Osteocyte (in vitro differentiated cells): ENCODE measurements around the gene DCDC2. TPM values are rescaled to one million over a fixed set of nuclear protein-coding genes. Genes with fewer than 3 reads are reported as not detected.
"Not testable (repeated sequence)": the region's sequence is repeated elsewhere in the genome, so short reads cannot be mapped to it uniquely, and the experiment has no call there.

ENCODE experiments used
- DNase-seq: peaks from one replicate; pipeline ENCODE4 v3.0.0; 2021; ENCODE audit warnings: mixed read lengths; ENCODE audit not compliant: unreplicated experiment; ENCODE audit errors: extremely low spot score
- H3K27ac Mint-ChIP-seq: one replicate; pipeline ENCODE4 v1.8.0; 2021; ENCODE audit warnings: mild to moderate bottlenecking, mixed read lengths; ENCODE audit not compliant: unreplicated experiment
- H3K27me3 Mint-ChIP-seq: one replicate; pipeline ENCODE4 v1.8.0; 2021; ENCODE audit warnings: mixed read lengths; ENCODE audit not compliant: unreplicated experiment
- H3K36me3 Mint-ChIP-seq: one replicate; pipeline ENCODE4 v1.8.0; 2021; ENCODE audit warnings: mixed read lengths; ENCODE audit not compliant: unreplicated experiment
- H3K4me1 Mint-ChIP-seq: one replicate; pipeline ENCODE4 v1.8.0; 2021; ENCODE audit warnings: mixed read lengths; ENCODE audit not compliant: unreplicated experiment
- H3K4me3 Mint-ChIP-seq: one replicate; pipeline ENCODE4 v1.8.0; 2021; ENCODE audit warnings: mild to moderate bottlenecking, moderate library complexity, mixed read lengths; ENCODE audit not compliant: unreplicated experiment
- H3K9me3 Mint-ChIP-seq: one replicate; pipeline ENCODE4 v1.8.0; 2021; ENCODE audit warnings: mixed read lengths; ENCODE audit not compliant: unreplicated experiment
- total RNA-seq: library from RNA; stranded (reverse); gene quantifications from 2 replicates; pipeline ENCODE4 v1.2.1, GENCODE V29; 2021
- TF ChIP-seq, protein P1 (sequence below): fragments of 200-600 bp; sonication (generic); IDR thresholded peaks from 2 replicates; pipeline ENCODE4 v1.5.0; 2021; ENCODE audit warnings: antibody characterized with exemption, mild to moderate bottlenecking, moderate library complexity

Gene DCDC2
- total RNA-seq, 1 donor from 2014 or later = 1.0 TPM

DNA sequence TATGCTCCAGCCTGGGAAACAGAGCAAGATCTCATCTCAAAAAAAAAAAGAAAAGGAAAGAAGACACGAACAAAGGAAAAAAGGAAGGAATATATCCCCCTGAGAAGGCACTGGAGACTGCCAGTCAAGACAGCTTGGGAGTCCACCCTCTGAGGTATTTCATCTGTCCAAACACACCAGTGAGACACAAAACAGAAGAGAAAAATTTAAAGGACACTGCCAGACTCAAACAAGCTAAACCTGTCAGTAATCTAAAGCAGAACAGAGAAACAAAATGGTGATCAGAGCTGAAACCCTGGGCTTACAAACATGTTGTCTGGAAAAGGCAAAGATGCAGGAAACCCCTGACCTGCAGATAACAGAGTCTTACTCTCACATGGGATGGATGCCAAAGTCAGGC lies 114.9 kb downstream of the DCDC2 start:
- TF ChIP-seq, protein P1, sequence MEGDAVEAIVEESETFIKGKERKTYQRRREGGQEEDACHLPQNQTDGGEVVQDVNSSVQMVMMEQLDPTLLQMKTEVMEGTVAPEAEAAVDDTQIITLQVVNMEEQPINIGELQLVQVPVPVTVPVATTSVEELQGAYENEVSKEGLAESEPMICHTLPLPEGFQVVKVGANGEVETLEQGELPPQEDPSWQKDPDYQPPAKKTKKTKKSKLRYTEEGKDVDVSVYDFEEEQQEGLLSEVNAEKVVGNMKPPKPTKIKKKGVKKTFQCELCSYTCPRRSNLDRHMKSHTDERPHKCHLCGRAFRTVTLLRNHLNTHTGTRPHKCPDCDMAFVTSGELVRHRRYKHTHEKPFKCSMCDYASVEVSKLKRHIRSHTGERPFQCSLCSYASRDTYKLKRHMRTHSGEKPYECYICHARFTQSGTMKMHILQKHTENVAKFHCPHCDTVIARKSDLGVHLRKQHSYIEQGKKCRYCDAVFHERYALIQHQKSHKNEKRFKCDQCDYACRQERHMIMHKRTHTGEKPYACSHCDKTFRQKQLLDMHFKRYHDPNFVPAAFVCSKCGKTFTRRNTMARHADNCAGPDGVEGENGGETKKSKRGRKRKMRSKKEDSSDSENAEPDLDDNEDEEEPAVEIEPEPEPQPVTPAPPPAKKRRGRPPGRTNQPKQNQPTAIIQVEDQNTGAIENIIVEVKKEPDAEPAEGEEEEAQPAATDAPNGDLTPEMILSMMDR = no peak
- no peak for DNase-seq
- Mint-ChIP-seq H3K4me3 (no peak overlapping the region), H3K27me3 (peaks cover 6% of the 10 kb centered on the region), H3K9me3 (no peaks in the 10 kb centered on the region), H3K36me3 (no peaks in the 10 kb centered on the region), H3K4me1 (no peaks in the 10 kb centered on the region), H3K27ac (no peak overlapping the region)

DNA sequence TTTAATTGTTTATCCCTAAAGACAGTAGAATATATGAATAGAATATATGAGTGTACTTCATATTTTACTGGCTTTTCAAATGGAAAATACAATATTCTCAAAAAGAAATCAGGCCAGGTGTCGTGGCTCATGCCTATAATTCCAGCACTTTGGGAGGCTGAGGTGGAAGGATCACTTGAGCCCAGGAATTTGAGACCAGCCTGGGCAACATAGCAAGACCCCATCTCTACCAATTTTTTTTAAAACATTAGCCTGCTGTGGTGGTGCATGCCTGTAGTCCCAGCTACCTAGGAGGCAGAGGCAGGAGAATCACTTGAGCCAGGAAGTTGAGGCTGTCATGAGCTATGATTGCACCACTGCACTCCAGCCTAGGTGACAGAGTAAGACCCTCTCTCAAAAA lies 116.1 kb downstream of the DCDC2 start:
- not testable (repeated sequence) for H3K4me1 Mint-ChIP-seq, DNase-seq, H3K36me3 Mint-ChIP-seq, H3K27me3 Mint-ChIP-seq, H3K9me3 Mint-ChIP-seq, H3K27ac Mint-ChIP-seq, H3K4me3 Mint-ChIP-seq

DNA sequence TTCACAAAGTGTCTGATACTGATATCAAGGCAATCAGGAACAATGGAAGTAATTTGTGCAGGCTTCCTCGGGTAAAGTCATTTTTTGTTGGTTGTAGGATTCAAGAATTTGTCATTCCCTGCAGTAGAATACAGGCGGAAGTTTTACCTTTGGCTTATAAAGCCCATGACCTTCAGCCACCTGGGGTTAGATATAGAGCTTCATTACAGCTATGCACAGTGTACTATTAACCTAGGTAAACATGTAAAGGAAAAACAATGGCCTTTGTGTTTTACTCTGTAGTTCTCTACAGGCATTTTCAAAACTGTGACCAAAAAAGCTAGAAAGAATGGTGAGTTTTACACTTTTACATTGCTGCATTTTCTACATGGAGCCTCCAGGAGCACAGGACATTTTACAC lies 116.9 kb downstream of the DCDC2 start:
- Mint-ChIP-seq H3K27ac (no peak overlapping the region), H3K36me3 (no peaks in the 10 kb centered on the region), H3K4me3 (no peak overlapping the region), H3K4me1 (no peaks in the 10 kb centered on the region), H3K27me3 (peaks cover 6% of the 10 kb centered on the region), H3K9me3 (peaks cover 7% of the 10 kb centered on the region)
- no peak for DNase-seq
- TF ChIP-seq, protein P1 = no peak

DNA sequence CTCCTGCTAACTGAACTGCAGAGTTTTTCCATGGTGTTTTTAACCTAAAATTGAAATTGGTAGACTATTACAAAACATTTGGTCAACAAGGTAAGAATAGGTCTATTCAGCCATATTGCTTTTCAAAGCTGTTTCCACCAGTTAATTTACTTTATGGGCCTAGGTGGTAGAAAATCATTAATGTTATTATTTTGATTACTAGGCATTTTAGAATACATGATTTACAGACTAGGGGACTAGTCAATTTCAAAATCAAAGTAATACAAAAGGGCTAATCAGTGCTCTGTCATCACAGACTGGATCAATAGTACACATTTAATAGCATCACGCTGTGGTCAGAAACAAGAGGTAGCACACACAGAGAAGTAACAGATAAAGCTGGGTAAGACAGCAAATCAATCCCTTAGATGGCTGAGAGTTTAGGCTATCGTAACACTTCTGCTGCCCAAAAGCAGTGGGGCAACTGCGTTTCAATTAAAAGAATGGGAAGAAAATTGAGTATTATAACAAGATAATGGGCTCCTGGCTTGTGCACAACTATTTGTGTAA lies 117.4 kb downstream of the DCDC2 start:
- DNase-seq = no peak

DNA sequence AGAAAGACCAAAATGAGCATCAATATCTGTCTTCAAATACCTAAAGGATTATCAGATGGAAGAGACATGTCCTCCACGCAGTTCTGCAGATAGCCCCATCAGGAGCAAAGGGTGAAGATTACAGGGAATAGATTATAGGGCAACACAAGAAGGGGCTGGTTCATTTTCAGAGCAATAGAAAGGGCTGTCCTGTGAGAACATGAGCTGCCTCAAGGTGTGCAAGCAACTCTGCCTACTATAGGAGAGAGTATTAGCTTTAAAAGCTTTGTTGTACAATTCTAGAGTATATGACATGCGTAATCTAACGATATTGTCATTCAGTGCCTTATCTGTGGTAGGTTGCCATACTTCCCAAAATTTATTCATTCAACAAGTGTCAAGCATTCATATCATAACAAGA lies 119.2 kb downstream of the DCDC2 start:
- Mint-ChIP-seq H3K9me3 (peaks cover 7% of the 10 kb centered on the region), H3K27me3 (no peaks in the 10 kb centered on the region), H3K27ac (no peak overlapping the region), H3K4me1 (no peaks in the 10 kb centered on the region), H3K4me3 (no peak overlapping the region), H3K36me3 (no peaks in the 10 kb centered on the region)
- no peak for DNase-seq
- TF ChIP-seq, protein P1 = no peak

More for the DNA sequence above, 117.4 kb downstream of the DCDC2 start:
- H3K27ac Mint-ChIP-seq = no peak overlapping the region
- no peaks in the 10 kb centered on the region for H3K4me1 Mint-ChIP-seq
- no peaks in the 10 kb centered on the region for H3K36me3 Mint-ChIP-seq
- H3K27me3 Mint-ChIP-seq = peaks cover 6% of the 10 kb centered on the region
- peaks cover 7% of the 10 kb centered on the region for H3K9me3 Mint-ChIP-seq
- TF ChIP-seq, protein P1 = no peak
- no peak overlapping the region for H3K4me3 Mint-ChIP-seq

DNA sequence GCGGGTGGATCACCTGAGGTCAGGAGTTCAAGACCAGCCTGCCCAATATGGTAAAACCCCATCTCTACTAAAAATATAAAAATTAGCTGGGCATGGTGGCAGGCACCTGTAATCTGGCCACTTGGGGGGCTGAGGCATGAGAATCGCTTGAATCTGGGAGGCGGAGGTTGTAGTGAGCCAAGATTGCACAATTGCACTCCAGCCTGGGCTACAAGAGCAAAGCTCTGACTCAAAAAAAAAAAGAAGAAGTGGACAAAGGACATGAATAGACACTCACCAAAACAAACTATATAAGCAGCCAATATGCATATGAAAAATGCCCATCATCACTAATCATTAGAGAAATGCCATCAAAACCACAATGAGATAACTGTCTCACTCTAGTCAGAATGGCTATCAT lies 121.1 kb downstream of the DCDC2 start:
- not testable (repeated sequence) for H3K36me3 Mint-ChIP-seq, DNase-seq, H3K27me3 Mint-ChIP-seq, H3K4me1 Mint-ChIP-seq, H3K9me3 Mint-ChIP-seq, H3K4me3 Mint-ChIP-seq, H3K27ac Mint-ChIP-seq
